Spleen (tissue), 11 donors: ENCODE measurements around the gene AGPAT3. TPM values are rescaled to one million over a fixed set of nuclear protein-coding genes. Genes with fewer than 3 reads are reported as not detected.

Experiments
- DNase-seq: peaks from one replicate; pipeline ENCODE4 v3.0.0-alpha.2; 2020
- H3K27ac ChIP-seq, 8 donors: fragments of 200-600 bp; sonication (generic) in 7 of 8; 1 replicate in 4 of 8; 2 replicates in 4 of 8; pipeline versions ENCODE4 v1.5.0 to v1.8.0; 2016 to 2021; ENCODE audit warnings: inconsistent platforms in 4 of 8, mild to moderate bottlenecking in 4 of 8, moderate library complexity in 1 of 8
- H3K27me3 ChIP-seq, 7 donors: fragments of 200-600 bp; sonication (generic) in 6 of 7; replicated peaks in 1 of 7; 1 replicate in 4 of 7; 2 replicates in 3 of 7; pipeline versions ENCODE4 v1.5.0 to v1.8.0; 2016 to 2021; ENCODE audit warnings: inconsistent platforms in 3 of 7, mild to moderate bottlenecking in 1 of 7
- H3K36me3 ChIP-seq, 6 donors: fragments of 200-600 bp; sonication (generic) in 5 of 6; 1 replicate in 4 of 6; 2 replicates in 2 of 6; pipeline versions ENCODE4 v1.5.0 to v1.8.0; 2016 to 2021; ENCODE audit warnings: inconsistent platforms in 2 of 6
- H3K4me1 ChIP-seq, 6 donors: fragments of 200-600 bp; sonication (generic) in 5 of 6; 1 replicate in 3 of 6; 2 replicates in 3 of 6; pipeline versions ENCODE4 v1.5.0 to v1.8.0; 2016 to 2021; ENCODE audit warnings: inconsistent platforms in 3 of 6
- H3K4me3 ChIP-seq, 8 donors: fragments of 200-600 bp; sonication (generic) in 7 of 8; 1 replicate in 4 of 8; 2 replicates in 4 of 8; pipeline versions ENCODE4 v1.5.0 to v1.8.0; 2016 to 2021; ENCODE audit warnings: inconsistent platforms in 4 of 8, mild to moderate bottlenecking in 4 of 8, moderate library complexity in 2 of 8
- H3K9me3 ChIP-seq, 8 donors: fragments of 200-600 bp; sonication (generic) in 7 of 8; 1 replicate in 4 of 8; 2 replicates in 4 of 8; pipeline versions ENCODE4 v1.5.0 to v1.8.0; 2016 to 2021; ENCODE audit warnings: inconsistent platforms in 4 of 8
- POLR2A ChIP-seq, 3 donors: fragments of 450-650 bp; IDR thresholded peaks; one replicate each; pipeline ENCODE4 v1.5.1; 2017; ENCODE audit warnings: antibody characterized with exemption in 3 of 3, mild to moderate bottlenecking in 1 of 3
- POLR2AphosphoS5 ChIP-seq, 3 donors: sonication (generic); formaldehyde crosslinking; IDR thresholded peaks; one replicate each; pipeline ENCODE4 v1.5.1; 2017; ENCODE audit warnings: antibody characterized with exemption in 3 of 3
- WGBS, 5 donors: extraction: QIAGEN DNeasy Blood & Tissue Kit in 3 of 5; methylation state at CpG; one replicate each; pipeline versions ENCODE4 v1.1.5 to v1.1.7; 2013 to 2018; 5-methylcytosine and 5-hydroxymethylcytosine counted together
- intact Hi-C: fragments of 100-400 bp; cut with DNase I; formaldehyde crosslinking; loops from one replicate; pipeline ENCODE4 v1.15.0; 2023; ENCODE audit warnings: low total_unique reads
- polyA plus RNA-seq, 3 donors: library from polyadenylated mRNA; stranded (reverse); fragments of 200-250 nt; gene quantifications; one replicate each; pipeline ENCODE4 v1.2.1, GENCODE V29; 2013
- total RNA-seq, 7 donors: library from RNA; depleted of rRNA in 3 of 7; stranded (reverse); fragments of >200 nt in 3 of 7; fragmentation: NEBNext Ultra II Directional in 4 of 7; extraction: Animal tissue kit (Norgen Biotek cat#: 25700) in 4 of 7; gene quantifications; one replicate each; pipeline versions ENCODE4 v1.1.0 to v1.2.1, GENCODE V29; 2016 to 2021
- TF ChIP-seq, protein P1 (sequence below), 11 experiments: fragments of 200-600 bp in 7 of 11; fragments of 450-650 bp in 4 of 11; sonication (generic) in 4 of 11; IDR thresholded peaks in 8 of 11; conservative IDR thresholded peaks in 3 of 11; 1 replicate in 7 of 11; 2 replicates in 4 of 11; pipeline versions ENCODE4 v1.4.0 to v1.8.0; 2016 to 2021; ENCODE audit warnings: antibody characterized with exemption in 11 of 11, inconsistent platforms in 4 of 11, mild to moderate bottlenecking in 1 of 11
- donor health status: healthy with polysubstance abuse.
- donor health status: DM: no; HTN: no; CAD: no; lungs with moderate emphysema.
- donor health status: DM: no; HTN: no; CAD: no.
- donor health status: Bipolar disorder and iron deficiency.
- donor health status: healthy.
- donor health status: DM: no; HTN: no; CAD: no.
- donor health status: DM: yes; HTN: yes; CAD: no.

Gene AGPAT3
- total and polyA plus RNA-seq, 10 donors: 6.9 to 92.0 (median 56.0) TPM

DNA sequence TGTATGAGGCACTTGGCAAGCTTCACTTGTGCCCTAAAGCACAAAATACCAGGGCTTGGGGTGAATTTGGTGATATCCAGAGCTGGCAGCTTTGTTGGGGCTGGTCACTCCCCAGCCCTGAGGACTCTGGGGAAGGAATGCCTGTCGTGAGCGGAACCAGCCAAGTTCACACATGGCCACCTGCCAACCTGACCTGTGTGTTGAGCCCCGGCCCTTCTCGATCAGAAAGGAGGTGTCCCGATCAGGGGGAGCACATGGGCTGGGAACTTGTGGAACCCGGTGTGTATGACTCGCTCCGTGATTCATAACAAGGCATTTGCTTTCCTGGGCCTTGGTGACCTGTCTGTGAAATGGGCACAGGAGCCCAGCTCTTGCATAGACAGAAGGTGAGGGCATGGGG lies 43.1 kb downstream of the AGPAT3 start:
- peaks cover 0 to 13% (median 8%) of the 10 kb centered on the region in 8 donors for H3K9me3 ChIP-seq
- H3K36me3 ChIP-seq: peaks cover 0 to 76% (median 4%) of the 10 kb centered on the region in 6 donors
- no peak for DNase-seq
- intact Hi-C loops: no loop called here
- H3K4me3 ChIP-seq: no peak overlapping the region
- TF ChIP-seq, protein P1, sequence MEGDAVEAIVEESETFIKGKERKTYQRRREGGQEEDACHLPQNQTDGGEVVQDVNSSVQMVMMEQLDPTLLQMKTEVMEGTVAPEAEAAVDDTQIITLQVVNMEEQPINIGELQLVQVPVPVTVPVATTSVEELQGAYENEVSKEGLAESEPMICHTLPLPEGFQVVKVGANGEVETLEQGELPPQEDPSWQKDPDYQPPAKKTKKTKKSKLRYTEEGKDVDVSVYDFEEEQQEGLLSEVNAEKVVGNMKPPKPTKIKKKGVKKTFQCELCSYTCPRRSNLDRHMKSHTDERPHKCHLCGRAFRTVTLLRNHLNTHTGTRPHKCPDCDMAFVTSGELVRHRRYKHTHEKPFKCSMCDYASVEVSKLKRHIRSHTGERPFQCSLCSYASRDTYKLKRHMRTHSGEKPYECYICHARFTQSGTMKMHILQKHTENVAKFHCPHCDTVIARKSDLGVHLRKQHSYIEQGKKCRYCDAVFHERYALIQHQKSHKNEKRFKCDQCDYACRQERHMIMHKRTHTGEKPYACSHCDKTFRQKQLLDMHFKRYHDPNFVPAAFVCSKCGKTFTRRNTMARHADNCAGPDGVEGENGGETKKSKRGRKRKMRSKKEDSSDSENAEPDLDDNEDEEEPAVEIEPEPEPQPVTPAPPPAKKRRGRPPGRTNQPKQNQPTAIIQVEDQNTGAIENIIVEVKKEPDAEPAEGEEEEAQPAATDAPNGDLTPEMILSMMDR (IDR thresholded peaks at IDR 0.05 in 8 of 11, conservative IDR thresholded peaks at IDR 0.05 in 3 of 11): no peak
- TF ChIP-seq POLR2A (IDR thresholded peaks at IDR 0.05): no peak
- no peak for TF ChIP-seq POLR2AphosphoS5 (IDR thresholded peaks at IDR 0.05)
- no peak overlapping the region for H3K27ac ChIP-seq
- no peaks in the 10 kb centered on the region for H3K27me3 ChIP-seq
- 82 to 94% (median 91%) methylated on average over 6 to 8 of the region's 8 CpGs for WGBS, 5 donors
- H3K4me1 ChIP-seq: peaks cover 4 to 52% (median 24%) of the 10 kb centered on the region in 6 donors

DNA sequence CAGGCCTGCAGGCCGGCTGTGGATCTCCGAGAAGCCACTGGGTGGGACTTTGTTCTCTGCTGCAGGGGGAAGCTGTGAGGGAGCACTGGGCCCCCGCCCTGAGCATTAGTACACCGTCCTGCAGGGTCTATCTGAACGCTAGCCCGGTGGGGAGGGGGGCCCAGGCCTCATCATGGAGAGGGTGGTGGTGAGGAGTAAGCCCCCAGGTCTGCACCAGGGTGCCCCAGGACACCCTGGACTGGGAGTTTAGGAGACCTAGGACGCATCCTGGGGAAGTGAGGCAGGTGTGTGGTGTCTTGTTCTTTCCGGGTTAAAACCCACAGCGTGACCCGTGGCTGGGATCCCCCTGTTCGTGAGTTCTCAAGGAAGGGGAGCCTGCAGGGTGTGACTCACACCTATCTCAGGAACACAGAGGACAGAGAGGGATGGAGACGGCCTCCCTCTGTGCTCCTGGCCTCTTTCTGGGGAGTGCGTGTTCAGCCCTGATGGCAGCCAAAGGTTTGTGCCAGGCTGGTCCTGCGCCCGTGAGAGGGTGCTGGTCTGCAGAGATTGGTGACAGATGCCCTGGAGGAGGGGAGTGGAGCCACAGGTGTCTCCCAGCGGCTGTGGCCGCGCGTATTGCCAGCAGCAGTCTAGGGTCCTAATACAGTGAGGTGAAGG lies 44.8 kb downstream of the AGPAT3 start:
- H3K27ac ChIP-seq: no peak overlapping the region
- H3K27me3 ChIP-seq: no peaks in the 10 kb centered on the region
- TF ChIP-seq POLR2A (IDR thresholded peaks at IDR 0.05) (no peak), POLR2AphosphoS5 (IDR thresholded peaks at IDR 0.05) (no peak)
- TF ChIP-seq, protein P1 (IDR thresholded peaks at IDR 0.05 in 8 of 11, conservative IDR thresholded peaks at IDR 0.05 in 3 of 11): no peak
- H3K4me1 ChIP-seq: peaks cover 6 to 53% (median 23%) of the 10 kb centered on the region in 6 donors
- no peak for DNase-seq
- peaks cover 0 to 61% (median 4%) of the 10 kb centered on the region in 6 donors for H3K36me3 ChIP-seq
- WGBS, 5 donors: 89 to 94% (median 92%) methylated on average over 10 to 19 of the region's 19 CpGs
- H3K9me3 ChIP-seq: peaks cover 0 to 18% (median 10%) of the 10 kb centered on the region in 8 donors
- H3K4me3 ChIP-seq: no peak overlapping the region
- intact Hi-C loops: loop anchor here (10.0 kb wide), 1 partner anchor 45 kb away; the partner anchor contains the start of gene AGPAT3

DNA sequence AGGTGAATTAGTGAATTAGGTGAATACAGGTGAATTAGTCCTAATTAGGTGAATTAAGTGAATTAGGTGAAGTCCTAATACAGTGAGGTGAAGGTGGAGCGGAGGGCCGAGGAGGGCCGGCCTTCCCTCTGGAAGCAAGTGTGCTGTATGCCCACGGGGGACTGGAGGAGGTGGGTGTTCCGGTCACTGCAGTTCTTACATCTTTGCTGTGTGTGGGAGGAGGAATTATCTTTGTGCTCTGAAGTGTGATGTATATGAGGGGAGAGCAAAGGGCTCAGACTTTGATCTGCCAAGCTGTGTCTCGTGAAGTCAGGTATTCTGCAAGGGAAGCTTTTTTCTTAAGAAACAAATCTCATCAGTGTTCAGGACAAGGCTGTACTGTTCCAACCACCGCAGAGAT lies 45.4 kb downstream of the AGPAT3 start:
- no peak for DNase-seq
- WGBS, 5 donors: 81 to 89% (median 87%) methylated on average over 7 of the region's 7 CpGs
- intact Hi-C loops: loop anchor here (10.0 kb wide), 1 partner anchor 46 kb away; the partner anchor contains the start of gene AGPAT3
- no peak overlapping the region for H3K4me3 ChIP-seq
- no peak overlapping the region for H3K27ac ChIP-seq
- H3K27me3 ChIP-seq: no peaks in the 10 kb centered on the region
- TF ChIP-seq POLR2AphosphoS5 (IDR thresholded peaks at IDR 0.05): no peak
- TF ChIP-seq, protein P1 (IDR thresholded peaks at IDR 0.05 in 8 of 11, conservative IDR thresholded peaks at IDR 0.05 in 3 of 11): no peak
- TF ChIP-seq POLR2A (IDR thresholded peaks at IDR 0.05): no peak
- peaks cover 6 to 55% (median 21%) of the 10 kb centered on the region in 6 donors for H3K4me1 ChIP-seq
- peaks cover 0 to 18% (median 10%) of the 10 kb centered on the region in 8 donors for H3K9me3 ChIP-seq
- peaks cover 0 to 55% (median 4%) of the 10 kb centered on the region in 6 donors for H3K36me3 ChIP-seq
